D721Med (cell line): ENCODE data around the gene ZKSCAN5.

Source experiments
- DNase-seq: peaks from one replicate; pipeline ENCODE4 v3.0.0; 2011; ENCODE audit warnings: low spot score; ENCODE audit not compliant: insufficient read length
- FAIRE-seq: peaks from 2 replicates; lab custom pipeline; 2011; peaks lifted over from hg19 to GRCh38; lab: Jason Lieb, UNC
- CTCF ChIP-seq: IDR thresholded peaks from 2 replicates; pipeline ENCODE4 v1.5.1; 2012; ENCODE audit warnings: mild to moderate bottlenecking, control low read depth; ENCODE audit not compliant: insufficient read depth; ENCODE audit errors: missing control alignments

The ZKSCAN5 gene

GRCh38 chr7:99460651-99461050 is 43.8 kb upstream of the ZKSCAN5 start:
- FAIRE-seq: no peak
- TF ChIP-seq CTCF: no peak
- no peak for DNase-seq

DNA sequence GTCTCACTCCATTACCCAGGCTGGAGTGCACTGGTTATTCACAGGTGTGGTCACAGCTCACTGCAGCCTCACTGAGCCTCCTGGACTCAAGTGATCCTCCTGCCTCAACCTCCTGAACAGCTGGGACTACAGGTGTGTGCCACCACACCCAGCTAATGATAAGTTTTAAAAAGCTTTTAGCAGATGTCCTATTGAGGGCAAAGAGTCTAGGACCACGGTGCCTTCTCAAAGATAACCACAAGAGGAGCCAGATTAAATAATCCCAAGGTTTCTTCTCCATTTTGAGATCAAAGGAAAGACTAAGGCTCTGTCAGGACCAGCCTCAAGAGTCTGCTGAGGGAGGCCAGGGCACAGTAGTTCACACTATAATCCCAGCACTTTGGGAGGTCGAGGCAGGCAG is 43.2 kb upstream of the ZKSCAN5 start:
- FAIRE-seq: no peak
- TF ChIP-seq CTCF: no peak
- no peak for DNase-seq

DNA sequence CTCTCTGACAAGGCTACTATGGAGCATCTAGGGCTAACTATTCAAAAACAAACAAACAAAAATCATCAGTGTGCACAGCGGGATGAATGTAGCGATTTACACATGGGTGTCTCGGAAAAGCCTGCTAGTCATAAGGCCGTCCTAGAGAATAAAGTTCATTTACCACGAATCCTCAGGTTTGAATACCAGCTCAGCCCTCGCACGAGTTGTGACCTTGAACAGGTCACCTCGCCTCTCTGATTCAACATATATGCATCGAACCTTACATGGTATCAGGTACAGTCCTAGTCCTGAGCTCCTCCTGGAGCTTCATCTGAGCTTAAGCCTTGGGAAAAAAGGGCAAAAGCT is 39.1 kb upstream of the ZKSCAN5 start:
- no peak for TF ChIP-seq CTCF
- DNase-seq (no peak), FAIRE-seq (no peak)

- TF ChIP-seq CTCF: no peak
- FAIRE-seq: no peak
- DNase-seq: no peak
Measured at GRCh38 chr7:99468336-99468918, 36.0 kb upstream of the ZKSCAN5 start.

DNA sequence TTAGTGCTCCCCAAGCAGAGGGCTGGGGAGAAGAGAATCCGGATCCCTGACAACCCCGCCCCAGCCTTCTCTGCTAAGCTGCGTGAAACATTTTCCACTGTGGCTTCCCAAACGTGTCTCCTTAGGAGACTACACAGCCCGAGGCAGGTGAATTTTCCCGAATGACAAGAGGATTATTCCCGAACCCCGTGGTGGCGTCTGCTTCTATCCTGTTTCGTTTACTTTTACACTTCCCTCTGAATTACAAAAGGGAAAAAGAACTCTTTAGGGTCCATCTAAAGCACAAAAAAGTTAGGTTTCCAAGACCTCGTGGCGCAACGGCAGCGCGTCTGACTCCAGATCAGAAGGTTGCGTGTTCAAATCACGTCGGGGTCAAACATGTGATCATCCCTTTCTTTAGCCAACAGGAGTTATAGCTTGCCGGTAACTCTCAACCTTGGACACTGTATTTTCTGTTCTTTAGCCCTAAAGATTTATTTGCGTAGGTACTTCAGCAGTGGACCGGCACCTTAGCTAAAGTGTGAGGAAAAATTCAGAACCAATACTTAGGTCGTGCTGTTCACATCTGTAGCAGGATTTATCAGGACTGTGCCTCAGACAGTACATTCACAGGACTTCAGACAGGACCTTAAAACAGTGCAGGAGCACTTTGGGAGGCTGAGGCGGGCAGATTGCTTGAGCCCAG is 34.9 kb upstream of the ZKSCAN5 start:
- TF ChIP-seq CTCF: no peak
- DNase-seq (no peak), FAIRE-seq (no peak)

- FAIRE-seq (no peak), DNase-seq (peak; percentile 95)
- no peak for TF ChIP-seq CTCF
Measured at GRCh38 chr7:99472561-99473314, 31.7 kb upstream of the ZKSCAN5 start, which contains the start of gene ZNF789. ZNF789 (plus strand) TSS chr7:99472890; CDS start chr7:99476457, 3,567 bp downstream.

GRCh38 chr7:99473315-99473596 is 31.2 kb upstream of the ZKSCAN5 start:
- no peak for TF ChIP-seq CTCF
- peak; percentile 58 for FAIRE-seq
- peak; percentile 72 for DNase-seq
